CD4-positive, alpha-beta T cell (primary cell): ENCODE measurements around the gene NRXN2. TPM values are rescaled to one million over a fixed set of nuclear protein-coding genes. Genes with fewer than 3 reads are reported as not detected.

Source experiments
- ATAC-seq: fragments of 200-7000 bp; cut with Tn5 transposase; one replicate; pipeline ENCODE4 v1.10.0; 2022; ENCODE audit warnings: mild to moderate bottlenecking; ENCODE audit not compliant: poor library complexity
- CTCF ChIA-PET: fragments of 350-600 bp; sonication (Branson Sonifier 250); formaldehyde crosslinking; loops from one replicate; lab custom pipeline; 2021; ENCODE audit warnings: antibody characterized with exemption, inconsistent platforms; lab: Charles Lee
- POLR2A ChIA-PET: fragments of 350-600 bp; sonication (Branson Sonifier 250); formaldehyde crosslinking; loops from one replicate; lab custom pipeline; 2021; ENCODE audit warnings: antibody characterized with exemption, inconsistent platforms; lab: Charles Lee
- DNase-seq, 14 experiments: peaks; one replicate each; pipeline ENCODE4 v3.0.0-alpha.2; 2013 to 2020; ENCODE audit warnings: mixed read lengths in 2 of 14
- H3K27ac ChIP-seq, 2 donors: one replicate each; pipeline versions ENCODE4 v1.5.1 to v1.7.0; 2013; ENCODE audit warnings: low read length in 2 of 2, low read depth in 1 of 2, mild to moderate bottlenecking in 1 of 2
- H3K27me3 ChIP-seq, 2 experiments: 1 replicate in 1 of 2; 2 replicates in 1 of 2; pipeline versions ENCODE4 v1.6.1 to v1.7.0; 2013; ENCODE audit warnings: low read length in 2 of 2, control low read depth in 1 of 2, mild to moderate bottlenecking in 1 of 2, moderate library complexity in 1 of 2; ENCODE audit not compliant: insufficient read depth in 2 of 2, control insufficient read depth in 1 of 2
- H3K36me3 ChIP-seq: one replicate; pipeline ENCODE4 v1.6.1; 2013; ENCODE audit warnings: low read length, control low read depth; ENCODE audit not compliant: insufficient read depth
- H3K4me1 ChIP-seq: one replicate; pipeline ENCODE4 v1.6.1; 2013; ENCODE audit warnings: low read length, control low read depth; ENCODE audit not compliant: insufficient read depth
- H3K4me3 ChIP-seq: one replicate; pipeline ENCODE4 v1.5.1; 2013; ENCODE audit warnings: mild to moderate bottlenecking, low read length, moderate library complexity
- H3K9me3 ChIP-seq, 2 experiments: 1 replicate in 1 of 2; 2 replicates in 1 of 2; pipeline versions ENCODE4 v1.6.1 to v1.7.0; 2013; ENCODE audit warnings: low read length in 2 of 2, mild to moderate bottlenecking in 2 of 2, control low read depth in 1 of 2, moderate library complexity in 1 of 2; ENCODE audit not compliant: control insufficient read depth in 1 of 2, insufficient read depth in 1 of 2
- H3K27ac Mint-ChIP-seq: one replicate; pipeline ENCODE4 v1.8.0; 2020; ENCODE audit warnings: mixed read lengths
- H3K27me3 Mint-ChIP-seq: one replicate; pipeline ENCODE4 v1.8.0; 2021; ENCODE audit warnings: mixed read lengths
- H3K36me3 Mint-ChIP-seq: one replicate; pipeline ENCODE4 v1.8.0; 2021; ENCODE audit warnings: low read depth, mixed read lengths
- H3K4me1 Mint-ChIP-seq: one replicate; pipeline ENCODE4 v1.8.0; 2021; ENCODE audit warnings: low read depth, mixed read lengths
- H3K4me3 Mint-ChIP-seq: one replicate; pipeline ENCODE4 v1.8.0; 2020; ENCODE audit warnings: mild to moderate bottlenecking, mixed read lengths
- H3K9me3 Mint-ChIP-seq: one replicate; pipeline ENCODE4 v1.8.0; 2020; ENCODE audit warnings: mixed read lengths
- intact Hi-C, 2 experiments: fragments of 100-400 bp; cut with DNase I in 1 of 2; cut with micrococcal nuclease in 1 of 2; formaldehyde crosslinking; loops; one replicate each; pipeline versions ENCODE4 v1.15.1 to v1.9.0; 2023 to 2025; cut with DNase I, micrococcal nuclease
- total RNA-seq, 174 experiments: library from RNA in 2 of 174; stranded (reverse) in 2 of 174; gene quantifications; one replicate each; pipeline ENCODE4 v1.2.3 and lab custom pipeline; 2021 to 2026
- TF ChIP-seq, protein P1 (sequence below): fragments of 200-600 bp; IDR thresholded peaks from one replicate; pipeline ENCODE4 v1.8.0; 2022; ENCODE audit warnings: antibody characterized with exemption, mild to moderate bottlenecking

The NRXN2 gene
- total RNA-seq, 2 experiments from 2014 or later: 0.05 to 0.31 TPM

- Histone ChIP-seq H3K27me3 (peaks cover 0 to under 1% of the 10 kb centered on the region in 2 experiments), H3K27ac (no peak overlapping the region), H3K9me3 (peaks cover 0 to 28% of the 10 kb centered on the region in 2 experiments), H3K4me1 (no peaks in the 10 kb centered on the region), H3K4me3 (no peak overlapping the region), H3K36me3 (no peaks in the 10 kb centered on the region)
- intact Hi-C loops: no loop called here
- ChIA-PET POLR2A (no interaction called here), CTCF (no interaction called here)
- DNase-seq: no peak
- Mint-ChIP-seq H3K36me3 (no peaks in the 10 kb centered on the region), H3K27ac (no peak overlapping the region), H3K4me1 (no peaks in the 10 kb centered on the region), H3K4me3 (no peak overlapping the region), H3K27me3 (no peaks in the 10 kb centered on the region), H3K9me3 (peaks cover 2% of the 10 kb centered on the region)
- TF ChIP-seq, protein P1, sequence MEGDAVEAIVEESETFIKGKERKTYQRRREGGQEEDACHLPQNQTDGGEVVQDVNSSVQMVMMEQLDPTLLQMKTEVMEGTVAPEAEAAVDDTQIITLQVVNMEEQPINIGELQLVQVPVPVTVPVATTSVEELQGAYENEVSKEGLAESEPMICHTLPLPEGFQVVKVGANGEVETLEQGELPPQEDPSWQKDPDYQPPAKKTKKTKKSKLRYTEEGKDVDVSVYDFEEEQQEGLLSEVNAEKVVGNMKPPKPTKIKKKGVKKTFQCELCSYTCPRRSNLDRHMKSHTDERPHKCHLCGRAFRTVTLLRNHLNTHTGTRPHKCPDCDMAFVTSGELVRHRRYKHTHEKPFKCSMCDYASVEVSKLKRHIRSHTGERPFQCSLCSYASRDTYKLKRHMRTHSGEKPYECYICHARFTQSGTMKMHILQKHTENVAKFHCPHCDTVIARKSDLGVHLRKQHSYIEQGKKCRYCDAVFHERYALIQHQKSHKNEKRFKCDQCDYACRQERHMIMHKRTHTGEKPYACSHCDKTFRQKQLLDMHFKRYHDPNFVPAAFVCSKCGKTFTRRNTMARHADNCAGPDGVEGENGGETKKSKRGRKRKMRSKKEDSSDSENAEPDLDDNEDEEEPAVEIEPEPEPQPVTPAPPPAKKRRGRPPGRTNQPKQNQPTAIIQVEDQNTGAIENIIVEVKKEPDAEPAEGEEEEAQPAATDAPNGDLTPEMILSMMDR: no peak
- ATAC-seq: no peak
Observed at GRCh38 chr11:64594159-64594939, 128.6 kb downstream of the NRXN2 start.

GRCh38 chr11:64593156-64594105, 129.6 kb downstream of the NRXN2 start:
- no peaks in the 10 kb centered on the region for H3K36me3 Mint-ChIP-seq
- peaks cover 3 to 31% of the 10 kb centered on the region in 2 experiments for H3K9me3 ChIP-seq
- H3K27me3 Mint-ChIP-seq: no peaks in the 10 kb centered on the region
- no peaks in the 10 kb centered on the region for H3K36me3 ChIP-seq
- POLR2A ChIA-PET: no interaction called here
- CTCF ChIA-PET: no interaction called here
- H3K4me1 ChIP-seq: no peaks in the 10 kb centered on the region
- H3K4me1 Mint-ChIP-seq: no peaks in the 10 kb centered on the region
- no peak overlapping the region for H3K27ac Mint-ChIP-seq
- DNase-seq: no peak
- peaks cover 8% of the 10 kb centered on the region for H3K9me3 Mint-ChIP-seq
- intact Hi-C loops: no loop called here
- TF ChIP-seq, protein P1: no peak
- ATAC-seq: no peak
- H3K4me3 ChIP-seq: no peak overlapping the region
- H3K27me3 ChIP-seq: peaks cover 0 to 4% of the 10 kb centered on the region in 2 experiments
- no peak overlapping the region for H3K27ac ChIP-seq
- H3K4me3 Mint-ChIP-seq: no peak overlapping the region

- no peak overlapping the region for H3K27ac Mint-ChIP-seq
- intact Hi-C loops: no loop called here
- no peaks in the 10 kb centered on the region for H3K27me3 Mint-ChIP-seq
- DNase-seq (no peak), ATAC-seq (no peak)
- no peaks in the 10 kb centered on the region for H3K36me3 Mint-ChIP-seq
- TF ChIP-seq, protein P1: no peak
- H3K9me3 Mint-ChIP-seq: peaks cover 15% of the 10 kb centered on the region
- Histone ChIP-seq H3K36me3 (no peaks in the 10 kb centered on the region), H3K4me1 (no peaks in the 10 kb centered on the region), H3K27ac (no peak overlapping the region), H3K9me3 (peaks cover 3 to 31% of the 10 kb centered on the region in 2 experiments), H3K27me3 (peaks cover under 1 to 4% of the 10 kb centered on the region in 2 experiments), H3K4me3 (no peak overlapping the region)
- H3K4me1 Mint-ChIP-seq: no peaks in the 10 kb centered on the region
- no peak overlapping the region for H3K4me3 Mint-ChIP-seq
- ChIA-PET POLR2A (no interaction called here), CTCF (no interaction called here)
Observed at GRCh38 chr11:64592656-64593055, 130.3 kb downstream of the NRXN2 start.
